Liver (tissue), 9 donors: ENCODE results near the gene ANTXR1. TPM values are rescaled to one million over a fixed set of nuclear protein-coding genes. Genes with fewer than 3 reads are reported as not detected.

ENCODE experiments used
- DNase-seq: peaks from one replicate; pipeline ENCODE4 v3.0.0-alpha.2; 2017; ENCODE audit warnings: low spot score
- H3K27ac ChIP-seq, 2 donors: one replicate each; pipeline ENCODE4 v1.7.0; 2013; ENCODE audit warnings: inconsistent platforms in 2 of 2, low read length in 2 of 2, control low read depth in 1 of 2, low read depth in 1 of 2, mild to moderate bottlenecking in 1 of 2
- H3K27me3 ChIP-seq, 4 donors: one replicate each; pipeline versions ENCODE4 v1.6.1 to v1.7.0; 2013; ENCODE audit warnings: low read length in 3 of 4, inconsistent platforms in 1 of 4, mild to moderate bottlenecking in 1 of 4, moderate library complexity in 1 of 4; ENCODE audit not compliant: control insufficient read depth in 4 of 4, insufficient read depth in 4 of 4
- H3K36me3 ChIP-seq, 4 donors: one replicate each; pipeline versions ENCODE4 v1.6.1 to v1.7.0; 2013; ENCODE audit warnings: low read length in 3 of 4, mild to moderate bottlenecking in 3 of 4, low read depth in 1 of 4, moderate library complexity in 1 of 4; ENCODE audit not compliant: control insufficient read depth in 4 of 4, insufficient read depth in 3 of 4
- H3K4me1 ChIP-seq, 4 donors: one replicate each; pipeline versions ENCODE4 v1.6.1 to v1.7.0; 2013; ENCODE audit warnings: low read length in 3 of 4, mild to moderate bottlenecking in 3 of 4, moderate library complexity in 1 of 4; ENCODE audit not compliant: control insufficient read depth in 4 of 4, insufficient read depth in 4 of 4
- H3K4me3 ChIP-seq, 3 donors: one replicate each; pipeline versions ENCODE4 v1.6.1 to v1.7.0; 2013; ENCODE audit warnings: low read length in 3 of 3, control low read depth in 1 of 3, low read depth in 1 of 3, mild to moderate bottlenecking in 1 of 3
- H3K9ac ChIP-seq, 2 donors: one replicate each; pipeline ENCODE4 v1.7.0; 2013; ENCODE audit warnings: low read length in 2 of 2, mild to moderate bottlenecking in 2 of 2, moderate library complexity in 2 of 2, control low read depth in 1 of 2, low read depth in 1 of 2
- H3K9me3 ChIP-seq, 4 donors: one replicate each; pipeline versions ENCODE4 v1.6.1 to v1.7.0; 2013; ENCODE audit warnings: low read length in 3 of 4; ENCODE audit not compliant: control insufficient read depth in 4 of 4
- ATF3 ChIP-seq: IDR thresholded peaks from 2 replicates; pipeline ENCODE4 v1.6.1; 2016; ENCODE audit warnings: antibody characterized with exemption
- CTCF ChIP-seq: fragments of 150-350 bp; IDR thresholded peaks from 2 replicates; pipeline ENCODE4 v1.5.1; 2017; ENCODE audit warnings: improper control_type of control experiment, low read depth, low read length; ENCODE audit not compliant: missing input control
- EGR1 ChIP-seq, 2 donors: IDR thresholded peaks; 2 replicates each; pipeline ENCODE4 v1.6.1; 2016 to 2018; ENCODE audit warnings: antibody characterized with exemption in 2 of 2, low read depth in 2 of 2
- FOXA1 ChIP-seq: IDR thresholded peaks from 2 replicates; pipeline ENCODE4 v1.6.1; 2016; ENCODE audit warnings: antibody characterized with exemption
- FOXA2 ChIP-seq: IDR thresholded peaks from 2 replicates; pipeline ENCODE4 v1.6.1; 2016; ENCODE audit warnings: antibody characterized with exemption
- GABPA ChIP-seq, 2 donors: IDR thresholded peaks in 1 of 2; conservative IDR thresholded peaks in 1 of 2; 2 replicates each; pipeline ENCODE4 v1.6.1; 2016; ENCODE audit warnings: antibody characterized with exemption in 2 of 2, mild to moderate bottlenecking in 1 of 2, moderate library complexity in 1 of 2
- HNF4A ChIP-seq, 2 donors: conservative IDR thresholded peaks; 2 replicates each; pipeline ENCODE4 v1.6.1; 2016; ENCODE audit warnings: antibody characterized with exemption in 2 of 2, mild to moderate bottlenecking in 2 of 2
- HNF4G ChIP-seq: IDR thresholded peaks from 2 replicates; pipeline ENCODE4 v1.6.1; 2016; ENCODE audit warnings: antibody characterized with exemption
- JUND ChIP-seq, 2 donors: IDR thresholded peaks; 2 replicates each; pipeline ENCODE4 v1.6.1; 2016; ENCODE audit warnings: antibody characterized with exemption in 2 of 2
- MAX ChIP-seq: IDR thresholded peaks from 2 replicates; pipeline ENCODE4 v1.6.1; 2016; ENCODE audit warnings: antibody characterized with exemption
- NR2F2 ChIP-seq: IDR thresholded peaks from 2 replicates; pipeline ENCODE4 v1.6.1; 2016; ENCODE audit warnings: antibody characterized with exemption
- RAD21 ChIP-seq, 2 donors: IDR thresholded peaks; 2 replicates each; pipeline ENCODE4 v1.6.1; 2016; ENCODE audit warnings: antibody characterized with exemption in 2 of 2, mild to moderate bottlenecking in 2 of 2
- REST ChIP-seq: IDR thresholded peaks from 2 replicates; pipeline ENCODE4 v1.6.1; 2016; ENCODE audit warnings: antibody characterized with exemption, mild to moderate bottlenecking
- RXRA ChIP-seq, 2 donors: IDR thresholded peaks; 2 replicates each; pipeline ENCODE4 v1.6.1; 2017 to 2018; ENCODE audit warnings: antibody characterized with exemption in 2 of 2, mild to moderate bottlenecking in 1 of 2
- SP1 ChIP-seq: IDR thresholded peaks from 2 replicates; pipeline ENCODE4 v1.6.1; 2018; ENCODE audit warnings: antibody characterized with exemption, mild to moderate bottlenecking
- TAF1 ChIP-seq: conservative IDR thresholded peaks from 2 replicates; pipeline ENCODE4 v1.6.1; 2016; ENCODE audit warnings: antibody characterized with exemption, mild to moderate bottlenecking
- YY1 ChIP-seq: IDR thresholded peaks from 2 replicates; pipeline ENCODE4 v1.6.1; 2016; ENCODE audit warnings: antibody characterized with exemption, mild to moderate bottlenecking
- ZBTB33 ChIP-seq: IDR thresholded peaks from 2 replicates; pipeline ENCODE4 v1.6.1; 2016; ENCODE audit warnings: antibody characterized with exemption
- WGBS: extraction: QIAGEN DNeasy Blood & Tissue Kit; methylation state at CpG from one replicate; pipeline ENCODE4 v1.1.7; 2013; 5-methylcytosine and 5-hydroxymethylcytosine counted together
- polyA plus RNA-seq, 2 donors: library from polyadenylated mRNA; stranded (reverse) in 1 of 2; unstranded in 1 of 2; fragments of 200-250 nt in 1 of 2; fragments of >200 nt in 1 of 2; fragmentation: Nextera tagmentation in 1 of 2; extraction: Ambion mirVana in 1 of 2; gene quantifications; one replicate each; pipeline versions ENCODE4 v1.2.1 to v1.2.3, GENCODE V29; 2013 to 2015
- total RNA-seq, 2 donors: library from RNA; depleted of rRNA; stranded (reverse); fragments of >200 nt; gene quantifications; one replicate each; pipeline ENCODE4 v1.2.3, GENCODE V29; 2014
- donor health status: healthy.
- donor health status: healthy.
- donor health status: healthy.
- donor health status: healthy.
- donor health status: healthy.

Gene ANTXR1
- total and polyA plus RNA-seq, 4 donors: 0.60 to 3.6 (median 1.8) TPM

GRCh38 chr2:69020496-69021426 lies 7.8 kb downstream of the ANTXR1 start:
- Histone ChIP-seq H3K27ac (no peak overlapping the region), H3K9me3 (no peaks in the 10 kb centered on the region), H3K27me3 (peaks cover 0 to 15% (median 0%) of the 10 kb centered on the region in 4 donors), H3K4me1 (no peaks in the 10 kb centered on the region), H3K36me3 (no peaks in the 10 kb centered on the region), H3K9ac (no peak overlapping the region), H3K4me3 (no peak overlapping the region)
- no peak for TF ChIP-seq CTCF
- no peak for TF ChIP-seq RXRA (IDR thresholded peaks at IDR 0.05)
- no peak for TF ChIP-seq GABPA (IDR thresholded peaks at IDR 0.05 in 1 of 2, conservative IDR thresholded peaks at IDR 0.05 in 1 of 2)
- TF ChIP-seq HNF4G: no peak
- TF ChIP-seq MAX: no peak
- TF ChIP-seq JUND (IDR thresholded peaks at IDR 0.05): no peak
- TF ChIP-seq ZBTB33: no peak
- no peak for TF ChIP-seq NR2F2
- no peak for TF ChIP-seq FOXA1
- TF ChIP-seq FOXA2: no peak
- no peak for TF ChIP-seq SP1
- no peak for TF ChIP-seq HNF4A (conservative IDR thresholded peaks at IDR 0.05)
- TF ChIP-seq REST: no peak
- TF ChIP-seq ATF3: no peak
- no peak for TF ChIP-seq YY1
- no peak for TF ChIP-seq TAF1
- TF ChIP-seq RAD21 (IDR thresholded peaks at IDR 0.05): no peak
- no peak for TF ChIP-seq EGR1 (IDR thresholded peaks at IDR 0.05; ENCODE audit: low read depth in 2 of 2)
- WGBS: 71% methylated on average over 8 of the region's 8 CpGs
- DNase-seq: no peak
